ENCODE data around the gene REV1. TPM values are rescaled to one million over a fixed set of nuclear protein-coding genes. Genes with fewer than 3 reads are reported as not detected.

REV1 gene
- total and polyA plus RNA-seq, 2 donors (not counting 3 experiments of a cell fraction or from before 2014, with no cell fraction given): 16.6 to 50.3 TPM

DNA sequence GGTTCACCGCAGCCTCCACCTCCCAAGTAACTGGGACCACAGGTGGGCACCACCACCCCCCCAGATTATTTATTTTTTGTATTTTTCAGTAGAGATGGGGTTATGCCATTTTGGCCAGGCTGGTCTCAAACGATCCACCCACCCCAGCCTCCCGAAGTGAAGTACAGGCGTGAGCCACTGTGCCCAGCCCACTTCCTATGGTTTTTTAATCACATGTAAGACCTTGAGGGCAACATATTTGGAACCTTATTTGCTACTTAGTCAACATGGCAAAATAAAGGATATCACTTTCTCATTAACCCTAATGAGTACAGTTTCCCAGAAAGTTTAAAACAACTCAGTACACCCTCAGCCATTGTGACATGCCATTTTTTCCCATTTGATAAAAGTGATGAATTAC is 88.0 kb downstream of the REV1 start:
- Histone ChIP-seq H3K4me2 (ENCODE audit: insufficient read depth, low read length) (no peak overlapping the region), H3K36me3 (ENCODE audit: control insufficient read depth in 2 of 2, extremely low read depth in 1 of 2, insufficient read depth in 2 of 2, low read length in 2 of 2) (peaks cover 40 to 41% of the 10 kb centered on the region in 2 experiments), H2AFZ (ENCODE audit: low read depth, low read length) (no peak overlapping the region), H4K20me1 (replicated peaks; ENCODE audit: control insufficient read depth, extremely low read depth, insufficient read depth, low read length) (no peaks in the 10 kb centered on the region), H3K4me1 (ENCODE audit: control insufficient read depth, extremely low read depth, insufficient read depth, low read length) (no peaks in the 10 kb centered on the region), H3K9me1 (replicated peaks; ENCODE audit: control insufficient read depth, extremely low read depth, insufficient read depth, low read length) (no peaks in the 10 kb centered on the region), H3K4me3 (replicated peaks in 1 of 3; ENCODE audit: insufficient read depth in 1 of 3, low read depth in 1 of 3, low read length in 3 of 3) (no peak overlapping the region), H3K27me3 (ENCODE audit: control insufficient read depth in 2 of 2, insufficient read depth in 2 of 2, low read length in 2 of 2) (no peaks in the 10 kb centered on the region), H3K27ac (ENCODE audit: insufficient read depth, low read depth, low read length) (no peak overlapping the region), H3K79me2 (ENCODE audit: control insufficient read depth, insufficient read depth, low read length) (no peaks in the 10 kb centered on the region), H3K9ac (replicated peaks; ENCODE audit: extremely low read depth, insufficient read depth, low read length) (no peak overlapping the region), H3K9me3 (replicated peaks; ENCODE audit: control insufficient read depth, insufficient read depth, low read length) (no peaks in the 10 kb centered on the region)
- no peak for FAIRE-seq
- TF ChIP-seq, protein P1, sequence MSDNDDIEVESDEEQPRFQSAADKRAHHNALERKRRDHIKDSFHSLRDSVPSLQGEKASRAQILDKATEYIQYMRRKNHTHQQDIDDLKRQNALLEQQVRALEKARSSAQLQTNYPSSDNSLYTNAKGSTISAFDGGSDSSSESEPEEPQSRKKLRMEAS (IDR thresholded peaks at IDR 0.05; ENCODE audit: insufficient read depth, insufficient read length): no peak
- TF ChIP-seq MYC (IDR thresholded peaks at IDR 0.05; ENCODE audit: low read depth, low read length) (no peak), EZH2 (IDR thresholded peaks at IDR 0.05; ENCODE audit: borderline replicate concordance, low read depth, low read length, severe bottlenecking) (no peak), POLR2AphosphoS5 (IDR thresholded peaks at IDR 0.05; ENCODE audit: insufficient read depth, low read depth, low read length) (no peak), GATA2 (IDR thresholded peaks at IDR 0.05; ENCODE audit: insufficient read depth, insufficient read length, low read depth, low read length) (no peak), FOS (IDR thresholded peaks at IDR 0.05; ENCODE audit: borderline replicate concordance, insufficient read depth, low read length) (no peak), POLR2A (IDR thresholded peaks at IDR 0.05; ENCODE audit: low read depth, low read length) (no peak), JUN (IDR thresholded peaks at IDR 0.05; ENCODE audit: borderline replicate concordance, insufficient read depth, insufficient read length, low read depth) (no peak)
- TF ChIP-seq, protein P2, sequence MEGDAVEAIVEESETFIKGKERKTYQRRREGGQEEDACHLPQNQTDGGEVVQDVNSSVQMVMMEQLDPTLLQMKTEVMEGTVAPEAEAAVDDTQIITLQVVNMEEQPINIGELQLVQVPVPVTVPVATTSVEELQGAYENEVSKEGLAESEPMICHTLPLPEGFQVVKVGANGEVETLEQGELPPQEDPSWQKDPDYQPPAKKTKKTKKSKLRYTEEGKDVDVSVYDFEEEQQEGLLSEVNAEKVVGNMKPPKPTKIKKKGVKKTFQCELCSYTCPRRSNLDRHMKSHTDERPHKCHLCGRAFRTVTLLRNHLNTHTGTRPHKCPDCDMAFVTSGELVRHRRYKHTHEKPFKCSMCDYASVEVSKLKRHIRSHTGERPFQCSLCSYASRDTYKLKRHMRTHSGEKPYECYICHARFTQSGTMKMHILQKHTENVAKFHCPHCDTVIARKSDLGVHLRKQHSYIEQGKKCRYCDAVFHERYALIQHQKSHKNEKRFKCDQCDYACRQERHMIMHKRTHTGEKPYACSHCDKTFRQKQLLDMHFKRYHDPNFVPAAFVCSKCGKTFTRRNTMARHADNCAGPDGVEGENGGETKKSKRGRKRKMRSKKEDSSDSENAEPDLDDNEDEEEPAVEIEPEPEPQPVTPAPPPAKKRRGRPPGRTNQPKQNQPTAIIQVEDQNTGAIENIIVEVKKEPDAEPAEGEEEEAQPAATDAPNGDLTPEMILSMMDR (IDR thresholded peaks at IDR 0.05; ENCODE audit: extremely low read depth in 1 of 2, insufficient read depth in 1 of 2, low read depth in 1 of 2, low read length in 2 of 2): no peak
- ChIA-PET CTCF (no interaction called here), POLR2A (no interaction called here)
- DNase-seq (ENCODE audit: low read depth, low spot score): no peak
- intact Hi-C loops (cut with micrococcal nuclease) (no loop called here), dilution Hi-C loops (cut with MboI; ENCODE audit: extremely low pct_ligation_motif_present, low sequenced_read_pairs) (no loop called here)
- BruUV-seq (replicated peaks): no TSS peak
